ENCODE measurements around the gene SMYD3. TPM values are rescaled to one million over a fixed set of nuclear protein-coding genes. Genes with fewer than 3 reads are reported as not detected.

SMYD3 gene
- total and polyA plus RNA-seq, 2 experiments from 2014 or later: 30.8 to 68.5 TPM

DNA sequence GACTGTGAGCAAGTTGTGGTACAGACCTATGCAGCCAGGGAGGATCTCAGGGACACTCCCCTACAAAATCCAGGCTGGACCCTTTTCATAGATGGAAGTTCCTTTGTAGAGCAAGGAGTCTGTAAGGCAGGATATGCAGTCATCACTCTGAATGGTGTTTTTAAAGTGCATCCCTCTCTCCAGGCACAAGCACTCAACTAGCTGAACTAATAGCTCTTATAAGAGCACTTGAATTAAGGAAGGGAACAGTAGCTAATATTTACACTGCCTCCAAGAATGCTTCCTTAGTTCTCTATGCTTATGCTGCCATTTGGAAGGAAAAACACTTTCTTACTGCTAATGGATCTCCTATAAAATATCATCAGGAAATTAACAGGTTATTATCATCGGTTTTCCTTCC lies 27.0 kb upstream of the SMYD3 start:
- Histone ChIP-seq H3K4me3 (no peak overlapping the region), H3K9me3 (ENCODE audit: low read depth) (no peaks in the 10 kb centered on the region), H4K20me1 (ENCODE audit: insufficient read depth, poor library complexity, severe bottlenecking) (no peaks in the 10 kb centered on the region), H3K4me1 (ENCODE audit: insufficient read depth) (peaks cover 6% of the 10 kb centered on the region), H3K9me2 (replicated peaks; ENCODE audit: insufficient read depth) (no peaks in the 10 kb centered on the region), H3K79me2 (no peaks in the 10 kb centered on the region), H3K36me3 (replicated peaks; ENCODE audit: insufficient read depth, low read depth) (no peaks in the 10 kb centered on the region), H3K27ac (no peak overlapping the region), H3K27me3 (no peaks in the 10 kb centered on the region), H3K4me2 (no peak overlapping the region), H2AFZ (no peak overlapping the region)
- no peak for DNase-seq (ENCODE audit: low spot score)
- 74% methylated on average over 1 of the region's 1 CpG for WGBS (ENCODE audit: low lambda C conversion rate, missing lambda C conversion rate)
- TF ChIP-seq, protein P1, sequence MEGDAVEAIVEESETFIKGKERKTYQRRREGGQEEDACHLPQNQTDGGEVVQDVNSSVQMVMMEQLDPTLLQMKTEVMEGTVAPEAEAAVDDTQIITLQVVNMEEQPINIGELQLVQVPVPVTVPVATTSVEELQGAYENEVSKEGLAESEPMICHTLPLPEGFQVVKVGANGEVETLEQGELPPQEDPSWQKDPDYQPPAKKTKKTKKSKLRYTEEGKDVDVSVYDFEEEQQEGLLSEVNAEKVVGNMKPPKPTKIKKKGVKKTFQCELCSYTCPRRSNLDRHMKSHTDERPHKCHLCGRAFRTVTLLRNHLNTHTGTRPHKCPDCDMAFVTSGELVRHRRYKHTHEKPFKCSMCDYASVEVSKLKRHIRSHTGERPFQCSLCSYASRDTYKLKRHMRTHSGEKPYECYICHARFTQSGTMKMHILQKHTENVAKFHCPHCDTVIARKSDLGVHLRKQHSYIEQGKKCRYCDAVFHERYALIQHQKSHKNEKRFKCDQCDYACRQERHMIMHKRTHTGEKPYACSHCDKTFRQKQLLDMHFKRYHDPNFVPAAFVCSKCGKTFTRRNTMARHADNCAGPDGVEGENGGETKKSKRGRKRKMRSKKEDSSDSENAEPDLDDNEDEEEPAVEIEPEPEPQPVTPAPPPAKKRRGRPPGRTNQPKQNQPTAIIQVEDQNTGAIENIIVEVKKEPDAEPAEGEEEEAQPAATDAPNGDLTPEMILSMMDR (IDR thresholded peaks at IDR 0.05; ENCODE audit: poor library complexity): no peak
- no peak for TF ChIP-seq EZH2 (IDR thresholded peaks at IDR 0.05; ENCODE audit: borderline replicate concordance)
- TF ChIP-seq EZH2phosphoT487 (IDR thresholded peaks at IDR 0.05; ENCODE audit: low read depth, severe bottlenecking, unreplicated experiment): no peak

DNA sequence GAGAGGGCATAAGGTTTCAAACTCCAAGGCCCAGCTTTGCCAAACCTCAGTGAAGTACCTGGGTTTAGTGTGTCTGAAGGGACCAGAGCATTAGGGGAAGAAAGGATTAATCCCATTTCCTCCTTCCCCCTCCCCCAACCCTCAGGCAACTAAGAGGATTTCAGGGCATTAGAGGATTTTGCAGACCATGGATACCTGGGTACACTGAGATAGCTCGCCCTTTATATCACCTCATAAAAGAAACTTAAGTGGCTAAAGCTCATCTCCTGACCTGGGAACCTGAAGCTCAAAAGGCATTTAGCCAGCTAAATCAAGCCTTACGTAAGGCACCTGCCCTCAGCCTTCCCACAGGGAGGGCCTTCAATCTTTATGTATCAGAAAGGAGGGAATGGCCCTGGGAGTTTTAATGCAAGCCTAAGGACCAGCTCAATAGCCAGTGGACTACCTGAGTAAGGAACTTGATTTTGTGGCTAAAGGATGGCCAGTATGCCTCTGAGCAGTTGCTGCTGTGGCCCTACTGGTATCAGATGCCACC lies 26.4 kb upstream of the SMYD3 start:
- TF ChIP-seq EZH2phosphoT487 (IDR thresholded peaks at IDR 0.05; ENCODE audit: low read depth, severe bottlenecking, unreplicated experiment): no peak
- TF ChIP-seq, protein P1 (IDR thresholded peaks at IDR 0.05; ENCODE audit: poor library complexity): no peak
- no peak for TF ChIP-seq EZH2 (IDR thresholded peaks at IDR 0.05; ENCODE audit: borderline replicate concordance)
- WGBS (ENCODE audit: low lambda C conversion rate, missing lambda C conversion rate): 56% methylated on average over 2 of the region's 2 CpGs

DNA sequence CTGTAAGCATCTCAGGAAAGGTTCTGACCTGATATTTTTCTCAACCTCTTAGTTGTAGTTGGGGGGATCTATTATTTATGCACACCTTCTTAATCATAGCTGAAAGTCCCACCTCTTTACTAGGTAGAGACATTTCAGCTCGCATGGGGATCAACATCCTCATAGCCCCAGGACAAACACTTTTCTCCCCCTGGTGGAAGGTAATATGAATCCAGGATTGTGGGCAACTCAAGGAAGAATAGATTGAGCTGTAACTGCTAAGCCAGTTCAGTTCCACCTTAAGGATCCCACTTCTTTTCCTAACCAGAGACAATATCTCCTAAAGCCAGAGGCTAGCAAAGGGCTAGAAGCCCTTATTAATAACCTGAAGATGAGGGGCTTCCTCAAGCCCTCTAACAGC lies 25.4 kb upstream of the SMYD3 start:
- Histone ChIP-seq H3K9me2 (replicated peaks; ENCODE audit: insufficient read depth) (no peaks in the 10 kb centered on the region), H3K36me3 (replicated peaks; ENCODE audit: insufficient read depth, low read depth) (no peaks in the 10 kb centered on the region), H3K79me2 (no peaks in the 10 kb centered on the region), H4K20me1 (ENCODE audit: insufficient read depth, poor library complexity, severe bottlenecking) (no peaks in the 10 kb centered on the region), H3K27ac (no peak overlapping the region), H3K4me3 (no peak overlapping the region), H3K9me3 (ENCODE audit: low read depth) (no peaks in the 10 kb centered on the region), H3K4me1 (ENCODE audit: insufficient read depth) (no peaks in the 10 kb centered on the region), H3K27me3 (no peaks in the 10 kb centered on the region), H3K4me2 (no peak overlapping the region), H2AFZ (no peak overlapping the region)
- WGBS (ENCODE audit: low lambda C conversion rate, missing lambda C conversion rate): 52% methylated on average over 1 of the region's 1 CpG
- TF ChIP-seq, protein P1 (IDR thresholded peaks at IDR 0.05; ENCODE audit: poor library complexity): no peak
- TF ChIP-seq EZH2phosphoT487 (IDR thresholded peaks at IDR 0.05; ENCODE audit: low read depth, severe bottlenecking, unreplicated experiment): no peak
- TF ChIP-seq EZH2 (IDR thresholded peaks at IDR 0.05; ENCODE audit: borderline replicate concordance): no peak
- no peak for DNase-seq (ENCODE audit: low spot score)

More for the DNA sequence above, 26.4 kb upstream of the SMYD3 start:
- Histone ChIP-seq H3K79me2 (no peaks in the 10 kb centered on the region), H3K36me3 (replicated peaks; ENCODE audit: insufficient read depth, low read depth) (no peaks in the 10 kb centered on the region), H4K20me1 (ENCODE audit: insufficient read depth, poor library complexity, severe bottlenecking) (no peaks in the 10 kb centered on the region), H3K27me3 (no peaks in the 10 kb centered on the region), H3K9me3 (ENCODE audit: low read depth) (no peaks in the 10 kb centered on the region), H3K4me1 (ENCODE audit: insufficient read depth) (peaks cover 5% of the 10 kb centered on the region), H2AFZ (no peak overlapping the region), H3K4me2 (no peak overlapping the region), H3K9me2 (replicated peaks; ENCODE audit: insufficient read depth) (no peaks in the 10 kb centered on the region), H3K4me3 (no peak overlapping the region), H3K27ac (no peak overlapping the region)
- DNase-seq (ENCODE audit: low spot score): no peak

Measured in hepatocyte (in vitro differentiated cells).